ENCODE results near the gene CPNE1.
"Not testable (repeated sequence)": the region's sequence is repeated elsewhere in the genome, so short reads cannot be mapped to it uniquely, and the experiment has no call there.

DNA sequence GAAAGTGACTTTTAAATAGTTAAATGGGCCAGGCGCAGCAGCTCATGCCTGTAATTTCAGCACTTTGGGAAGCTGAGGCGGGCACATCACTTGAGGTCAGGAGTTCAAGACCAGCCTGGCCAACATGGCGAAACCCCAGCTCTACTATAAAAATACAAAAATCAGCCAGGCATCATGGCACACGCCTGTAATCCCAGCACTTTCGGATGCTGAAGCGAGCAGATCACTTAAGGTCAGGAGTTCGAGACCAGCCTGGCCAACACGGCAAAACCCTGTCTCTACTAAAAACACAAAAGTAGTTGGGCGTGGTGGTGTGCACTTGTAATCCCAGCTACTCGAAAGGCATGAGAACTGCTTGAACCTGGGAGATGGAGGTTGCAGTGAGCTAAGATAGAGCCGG, 41.2 kb upstream of the CPNE1 start:
- TF ChIP-seq, protein P1, sequence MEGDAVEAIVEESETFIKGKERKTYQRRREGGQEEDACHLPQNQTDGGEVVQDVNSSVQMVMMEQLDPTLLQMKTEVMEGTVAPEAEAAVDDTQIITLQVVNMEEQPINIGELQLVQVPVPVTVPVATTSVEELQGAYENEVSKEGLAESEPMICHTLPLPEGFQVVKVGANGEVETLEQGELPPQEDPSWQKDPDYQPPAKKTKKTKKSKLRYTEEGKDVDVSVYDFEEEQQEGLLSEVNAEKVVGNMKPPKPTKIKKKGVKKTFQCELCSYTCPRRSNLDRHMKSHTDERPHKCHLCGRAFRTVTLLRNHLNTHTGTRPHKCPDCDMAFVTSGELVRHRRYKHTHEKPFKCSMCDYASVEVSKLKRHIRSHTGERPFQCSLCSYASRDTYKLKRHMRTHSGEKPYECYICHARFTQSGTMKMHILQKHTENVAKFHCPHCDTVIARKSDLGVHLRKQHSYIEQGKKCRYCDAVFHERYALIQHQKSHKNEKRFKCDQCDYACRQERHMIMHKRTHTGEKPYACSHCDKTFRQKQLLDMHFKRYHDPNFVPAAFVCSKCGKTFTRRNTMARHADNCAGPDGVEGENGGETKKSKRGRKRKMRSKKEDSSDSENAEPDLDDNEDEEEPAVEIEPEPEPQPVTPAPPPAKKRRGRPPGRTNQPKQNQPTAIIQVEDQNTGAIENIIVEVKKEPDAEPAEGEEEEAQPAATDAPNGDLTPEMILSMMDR (IDR thresholded peaks at IDR 0.05), result not testable (repeated sequence)
- not testable (repeated sequence) for TF ChIP-seq POLR2A (IDR thresholded peaks at IDR 0.05)
